Measurements from ENCODE around the gene A3GALT2.
"Not testable (repeated sequence)": the region's sequence is repeated elsewhere in the genome, so short reads cannot be mapped to it uniquely, and the experiment has no call there.

A3GALT2 gene

DNA sequence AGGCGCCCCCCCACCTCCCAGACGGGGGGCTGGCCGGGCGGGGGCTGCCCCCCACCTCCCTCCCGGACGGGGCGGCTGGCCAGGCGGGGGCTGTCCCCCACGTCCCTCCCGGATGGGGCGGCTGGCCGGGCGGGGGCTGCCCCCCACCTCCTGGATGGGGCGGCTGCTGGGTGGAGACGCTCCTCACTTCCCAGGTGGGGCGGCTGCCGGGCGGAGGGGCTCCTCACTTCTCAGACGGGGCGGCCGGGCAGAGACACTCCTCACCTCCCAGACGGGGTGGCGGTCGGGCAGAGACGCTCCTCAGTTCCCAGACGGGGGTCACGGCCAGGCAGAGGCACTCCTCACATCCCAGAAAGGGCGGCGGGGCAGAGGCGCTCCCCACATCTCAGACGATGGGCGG lies 11.5 kb downstream of the A3GALT2 start:
- not testable (repeated sequence) for DNase-seq

DNA sequence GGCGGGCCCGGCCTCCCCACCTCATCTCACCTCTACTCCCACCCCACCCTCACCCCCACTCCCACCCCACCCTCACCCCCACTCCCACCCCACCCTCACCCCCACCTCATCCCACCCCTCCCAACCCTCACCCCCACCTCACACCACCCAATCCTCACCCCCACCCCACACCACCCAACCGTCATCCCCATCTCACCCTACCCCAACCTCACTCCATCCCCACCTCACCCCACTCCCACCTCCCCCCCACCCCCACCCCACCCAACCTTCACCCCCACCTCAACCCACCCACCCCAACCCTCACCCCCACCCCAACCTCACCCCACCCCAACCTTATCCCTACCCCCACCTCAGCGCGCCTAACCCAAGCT lies 13.4 kb downstream of the A3GALT2 start:
- no peak for DNase-seq

DNA sequence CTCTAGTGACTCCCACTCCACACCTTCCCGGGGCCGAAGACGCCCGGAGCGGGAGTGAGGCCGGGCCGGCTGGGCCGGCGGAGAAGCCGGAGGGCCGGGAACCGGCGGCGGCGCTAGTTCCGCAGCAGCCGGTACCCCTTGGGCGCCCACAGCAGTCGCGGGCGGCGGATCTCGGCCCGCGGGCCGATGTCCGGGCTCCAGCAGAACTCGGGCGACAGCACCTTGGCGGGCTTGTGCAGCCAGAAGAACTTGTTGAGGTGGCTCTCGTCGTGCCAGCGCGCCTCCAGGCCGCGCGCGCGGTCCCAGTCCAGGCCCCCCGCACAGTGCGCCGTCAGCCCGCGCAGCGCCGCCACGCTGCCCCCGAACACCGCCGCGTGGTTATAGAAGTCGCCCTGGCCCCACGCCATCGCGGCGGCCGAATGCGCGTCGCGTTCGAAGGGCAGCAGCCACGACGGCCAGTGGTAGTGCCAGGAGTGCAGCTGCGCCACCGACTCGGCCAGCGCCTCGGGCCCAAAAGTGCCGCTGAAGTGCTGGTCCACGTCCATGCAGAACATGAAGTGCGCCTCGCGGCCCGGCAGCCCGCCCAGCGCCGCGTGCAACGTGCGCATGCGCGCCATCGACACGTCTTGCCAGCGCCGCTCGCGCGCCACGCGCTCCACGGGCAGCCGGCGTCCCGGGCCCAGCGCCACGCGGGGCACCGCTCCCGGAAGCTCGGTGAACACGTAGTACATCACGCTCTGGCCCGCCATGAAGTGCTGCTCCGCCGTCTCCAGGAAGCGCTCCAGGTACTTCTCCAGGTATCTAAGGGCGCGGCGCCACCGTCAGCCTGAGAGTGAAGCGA lies 14.0 kb downstream of the A3GALT2 start:
- no peak for DNase-seq

DNA sequence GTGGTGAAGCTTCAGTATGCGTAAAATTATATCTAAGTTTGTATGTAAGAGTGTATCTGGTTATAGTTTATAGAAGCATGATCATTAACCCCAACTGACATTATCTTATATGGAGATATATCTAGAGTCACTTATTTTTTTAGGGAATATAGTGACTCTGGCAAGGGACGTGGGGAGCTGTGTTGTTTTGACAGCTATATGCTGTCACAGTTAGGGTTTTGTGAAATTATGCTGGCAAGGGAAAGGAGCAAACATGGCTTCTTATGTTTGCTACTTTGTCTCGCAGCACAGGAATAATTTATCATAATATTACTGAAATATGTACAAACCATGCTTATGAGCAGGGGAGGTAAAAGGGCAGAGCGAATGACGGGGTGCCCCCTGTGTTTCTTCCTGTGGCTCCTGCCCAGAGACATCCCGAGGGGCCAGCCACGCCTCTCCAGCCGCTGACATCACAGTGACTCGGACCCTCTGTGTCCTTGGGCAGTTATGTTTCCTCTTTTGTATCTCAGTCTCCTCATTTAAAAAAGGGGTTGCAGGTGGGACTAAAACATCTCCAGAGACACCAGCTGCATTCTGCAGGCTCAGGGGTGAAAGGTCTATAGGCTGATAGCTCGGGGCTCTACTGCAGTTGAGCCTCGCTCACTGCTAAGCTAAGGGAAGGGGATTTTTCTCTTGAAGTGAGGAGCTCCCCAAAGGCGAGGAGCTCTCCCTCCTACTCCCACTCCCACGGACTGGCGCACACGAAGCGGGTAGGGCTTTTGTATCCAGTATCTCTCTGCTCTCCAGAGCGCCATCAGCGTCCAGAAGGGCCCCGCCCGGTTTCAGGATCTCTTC lies 14.9 kb downstream of the A3GALT2 start:
- DNase-seq, result no peak

DNA sequence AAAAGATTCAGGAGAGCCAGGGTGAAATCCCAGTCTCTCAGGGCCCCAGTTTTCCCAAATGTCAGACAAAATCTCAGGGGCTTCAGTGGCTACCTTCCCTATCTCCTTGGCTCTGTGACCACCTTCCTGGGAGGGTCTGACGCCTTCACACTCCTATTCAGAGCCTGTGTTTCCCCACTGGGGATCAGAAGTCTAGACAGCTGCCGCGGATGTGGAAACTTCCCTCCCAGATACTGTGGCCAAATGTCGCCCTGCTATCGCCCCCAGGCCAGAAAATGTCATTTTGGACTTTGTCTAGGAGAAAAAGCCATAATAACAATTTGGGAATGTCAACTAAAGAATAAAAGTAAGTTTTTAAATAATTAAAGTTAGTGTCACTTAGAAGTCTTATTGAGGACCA lies 15.9 kb downstream of the A3GALT2 start:
- no peak for DNase-seq

DNA sequence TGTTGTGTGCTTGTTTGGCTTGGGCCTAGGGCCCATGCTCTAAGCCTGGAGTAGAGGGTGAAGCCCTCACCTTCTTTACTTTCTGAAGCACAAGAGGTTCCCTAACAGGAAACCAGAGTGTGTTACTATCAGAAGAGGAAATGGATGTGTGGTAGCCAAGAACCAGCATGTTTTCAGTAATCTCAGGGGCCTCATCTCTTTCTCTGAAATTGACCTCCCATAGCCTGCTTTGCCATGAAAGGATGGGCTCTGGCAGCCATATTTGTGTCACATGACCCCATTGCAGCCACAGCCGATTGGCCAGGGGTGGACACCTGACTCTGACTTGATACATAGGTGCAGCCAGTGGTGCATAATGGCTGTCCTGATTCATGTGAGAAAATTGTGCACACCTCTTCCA lies 18.6 kb downstream of the A3GALT2 start:
- DNase-seq, result no peak

DNA sequence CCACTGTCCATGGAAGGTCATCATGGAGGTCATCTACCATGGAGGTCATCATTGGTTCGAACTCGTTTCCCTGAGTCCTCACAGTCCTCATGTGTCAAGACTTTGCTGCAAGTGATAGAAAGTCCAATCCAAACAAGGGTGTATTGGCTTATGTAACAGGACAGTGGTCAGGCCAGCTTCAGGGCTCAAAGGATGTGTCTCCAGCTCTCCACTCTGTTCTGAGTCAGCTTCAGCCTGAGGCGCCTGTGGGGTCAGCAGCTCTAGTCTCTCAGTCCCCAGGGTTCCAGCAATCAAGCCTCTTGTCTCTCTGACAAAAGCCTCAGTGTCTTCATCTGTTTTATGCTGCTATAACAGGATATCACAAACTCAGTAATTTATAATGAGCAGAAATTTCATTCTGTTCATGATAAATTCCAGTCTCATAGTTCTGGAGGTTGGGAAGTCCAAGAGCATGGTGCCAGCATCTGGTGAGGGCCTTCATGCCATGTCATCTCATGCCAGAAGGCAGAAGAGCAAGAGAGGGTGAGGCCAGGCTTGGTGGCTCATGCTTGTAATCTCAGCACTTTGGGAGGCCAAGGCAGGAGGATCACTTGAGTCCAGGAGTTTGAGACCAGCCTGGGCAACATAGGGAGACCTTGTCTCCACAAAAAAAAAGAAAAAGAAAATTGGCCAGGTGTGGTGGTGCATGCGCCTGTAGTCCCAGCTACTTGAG lies 19.5 kb downstream of the A3GALT2 start:
- DNase-seq, result no peak

DNA sequence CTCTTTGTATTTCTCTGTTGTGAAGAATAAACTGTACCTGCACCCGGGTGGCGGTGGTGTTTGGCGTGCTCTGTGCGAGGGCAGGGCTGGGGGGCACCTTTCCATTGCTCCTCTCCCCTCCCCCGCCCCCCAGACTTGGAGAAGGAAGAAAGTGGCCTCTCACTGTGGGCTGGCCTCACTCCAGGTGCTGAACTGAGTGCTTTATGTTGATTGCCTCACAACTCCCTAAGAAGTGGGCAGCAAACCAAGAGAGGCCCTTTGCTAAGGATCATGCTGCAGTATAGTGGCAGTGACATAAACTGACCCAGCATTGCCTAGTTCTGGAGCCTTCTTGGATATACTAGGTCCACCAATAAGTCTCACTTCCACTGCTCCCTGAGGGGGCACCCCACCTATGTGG lies 20.2 kb downstream of the A3GALT2 start:
- no peak for DNase-seq

DNA sequence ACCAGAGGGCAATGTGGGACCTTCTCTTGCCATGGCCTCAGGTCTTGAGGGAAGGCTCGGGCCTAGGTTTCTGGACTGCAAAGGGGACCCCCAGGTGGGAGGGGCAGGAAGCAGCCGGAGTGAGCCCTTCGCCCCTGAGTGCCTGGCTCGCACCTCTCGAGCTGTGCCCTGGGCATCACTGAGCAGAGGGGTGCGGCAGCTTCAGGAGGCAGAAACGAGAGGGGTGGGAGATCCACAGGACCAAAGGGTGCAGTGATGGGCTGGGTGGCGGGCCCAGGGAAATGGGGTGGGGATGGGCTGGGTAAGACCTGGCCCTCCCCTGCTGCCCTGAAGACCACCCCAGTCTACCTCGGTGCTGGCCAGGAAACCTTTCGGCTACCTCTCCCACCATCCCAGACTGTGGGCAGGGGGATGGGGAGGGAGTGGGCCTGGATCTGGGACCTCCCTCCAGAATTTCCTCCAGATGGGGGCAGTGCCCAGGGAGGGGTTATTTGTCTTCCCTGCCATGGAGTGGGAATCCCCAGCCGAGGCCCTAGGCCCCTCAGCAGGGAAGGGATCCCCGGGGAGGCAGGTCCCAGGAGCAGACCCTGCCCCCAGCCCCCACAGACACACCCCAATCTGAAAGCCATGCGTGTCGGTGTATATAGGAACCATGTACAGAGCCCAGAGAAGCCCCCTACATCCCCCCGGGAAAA lies 21.3 kb downstream of the A3GALT2 start:
- no peak for DNase-seq

DNA sequence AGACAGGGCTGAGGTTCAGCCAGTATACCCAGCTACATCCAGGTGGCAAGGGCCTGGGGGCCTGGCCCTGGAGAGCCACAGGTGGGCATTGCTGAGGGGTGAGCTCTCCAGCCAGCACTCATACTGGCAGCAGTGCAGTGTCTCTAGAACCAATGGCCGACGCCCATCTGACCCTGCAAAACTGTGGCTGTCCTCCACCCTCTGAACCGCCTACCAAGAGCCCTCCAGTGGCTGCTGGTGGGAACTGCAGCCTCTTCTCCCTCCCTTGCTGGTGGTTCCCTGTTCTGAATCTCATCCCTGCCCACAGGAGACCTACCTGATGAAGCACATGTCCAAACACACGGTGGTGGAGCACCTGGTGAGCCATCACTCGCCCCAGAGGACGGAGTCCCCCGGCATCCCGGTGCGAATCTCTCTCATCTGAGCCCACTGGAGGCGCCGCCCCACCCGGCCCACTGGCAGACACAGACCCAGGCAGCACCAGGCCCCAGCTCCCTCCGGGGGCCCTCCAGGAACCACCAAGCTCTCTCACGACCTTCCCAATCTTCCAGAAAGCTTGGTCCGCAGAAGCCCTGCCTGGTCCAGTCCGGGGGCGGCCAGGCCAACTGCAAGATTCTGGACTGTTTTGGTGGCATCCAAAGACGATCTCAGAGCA lies 22.1 kb downstream of the A3GALT2 start:
- DNase-seq, result peak; percentile 68

DNA sequence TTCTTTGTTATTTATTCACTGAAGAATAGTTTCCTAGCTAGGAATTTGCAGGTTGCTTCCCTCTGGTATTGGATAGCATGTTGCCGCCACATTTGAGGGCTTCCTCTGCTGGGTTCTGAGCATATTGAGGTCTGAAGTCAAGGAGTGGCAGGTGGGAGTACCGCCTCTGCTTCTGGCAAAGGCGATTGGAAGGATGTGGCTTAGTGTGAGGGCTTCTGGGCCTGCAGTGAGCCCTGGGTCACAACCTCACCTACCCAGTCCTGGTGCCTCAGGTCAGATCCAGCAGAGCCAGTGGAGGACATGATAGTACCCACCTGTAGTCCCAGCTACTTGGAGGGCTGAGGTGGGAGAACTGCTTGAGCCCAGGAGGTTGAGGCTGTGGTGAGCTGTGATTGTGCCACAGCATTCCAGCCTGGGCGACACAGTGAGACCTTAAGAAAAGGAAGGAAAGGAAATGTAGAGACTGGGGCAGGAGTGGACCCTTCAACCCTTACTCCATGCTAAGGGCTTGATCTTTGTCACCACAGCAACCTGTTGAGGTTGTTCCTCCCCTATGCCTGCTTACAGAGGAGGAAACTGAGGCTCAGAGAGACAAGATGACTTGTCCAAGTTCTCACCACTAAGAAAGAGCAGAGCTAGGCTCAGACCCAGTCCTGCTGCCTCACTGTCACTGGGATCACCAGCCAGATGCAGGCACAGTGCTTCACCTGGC lies 22.8 kb downstream of the A3GALT2 start:
- no peak for DNase-seq

DNA sequence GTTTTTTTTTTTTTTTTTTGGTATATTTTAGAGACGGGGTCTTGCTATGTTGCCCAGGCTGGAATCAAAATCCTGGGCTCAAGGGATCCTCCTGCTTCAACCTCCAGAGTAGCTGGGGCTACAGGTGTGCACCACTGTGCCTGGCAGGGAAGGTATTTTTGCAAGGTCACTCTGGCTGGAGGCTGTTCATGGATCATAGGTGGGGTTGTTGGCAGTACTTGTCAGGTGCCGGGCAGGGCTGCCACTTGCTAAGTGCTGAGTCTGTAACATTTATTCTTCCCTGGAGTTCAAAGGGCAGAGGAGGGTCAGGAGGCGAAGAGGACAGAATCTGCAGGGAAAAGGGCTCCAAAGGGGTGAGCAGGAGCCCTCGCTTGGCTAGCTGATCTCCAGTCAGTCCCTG lies 24.1 kb downstream of the A3GALT2 start:
- no peak for DNase-seq

DNA sequence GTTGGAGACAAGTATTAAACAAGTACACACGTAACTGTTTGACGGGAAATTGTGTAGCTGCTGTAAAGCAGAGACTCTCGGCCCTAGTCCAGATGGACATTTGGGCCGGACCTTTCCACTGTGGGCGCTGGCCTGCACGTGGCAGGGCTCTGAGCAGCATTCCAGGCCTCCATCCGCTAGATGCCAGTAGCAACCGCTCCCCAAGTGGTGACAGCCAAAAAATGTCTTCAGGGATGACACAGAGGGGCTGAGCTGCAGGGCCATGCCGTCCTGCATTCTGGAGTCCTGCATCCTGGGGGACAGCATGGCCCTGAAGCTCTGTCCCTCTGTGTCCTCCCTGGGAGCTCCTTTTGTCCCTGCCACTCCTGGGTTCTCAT lies 24.8 kb downstream of the A3GALT2 start:
- DNase-seq, result no peak

DNA sequence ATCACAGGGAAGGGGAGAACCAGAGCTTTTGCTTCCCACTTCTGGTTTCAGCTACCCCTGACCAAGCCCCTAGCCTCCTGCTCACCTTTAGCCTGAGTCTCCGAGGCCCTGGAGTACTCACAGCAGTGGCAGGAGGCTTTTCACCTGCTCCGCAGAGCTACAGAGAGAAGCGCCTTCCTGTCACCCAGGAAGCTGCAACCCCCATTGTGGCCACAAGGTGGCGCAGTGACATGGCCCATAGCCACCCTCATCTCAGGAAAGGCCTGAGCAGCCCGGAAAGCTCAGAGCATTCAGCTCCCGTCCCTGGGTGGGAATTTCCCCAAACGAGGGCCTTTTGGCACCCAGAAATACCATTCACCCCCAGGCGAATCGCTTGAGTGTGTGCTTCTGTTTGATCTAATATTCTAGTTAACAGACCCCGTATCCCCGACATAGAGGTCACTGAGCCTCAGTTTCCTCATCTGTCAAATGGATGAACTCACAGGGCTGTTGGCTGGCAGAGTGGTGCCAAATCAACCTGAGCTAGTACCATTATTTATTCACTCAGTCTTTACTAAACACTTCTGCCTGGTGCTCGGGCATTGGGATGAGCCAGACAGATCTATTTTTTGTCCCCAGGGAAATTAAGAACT lies 25.3 kb downstream of the A3GALT2 start:
- peak; percentile 73 for DNase-seq

DNA sequence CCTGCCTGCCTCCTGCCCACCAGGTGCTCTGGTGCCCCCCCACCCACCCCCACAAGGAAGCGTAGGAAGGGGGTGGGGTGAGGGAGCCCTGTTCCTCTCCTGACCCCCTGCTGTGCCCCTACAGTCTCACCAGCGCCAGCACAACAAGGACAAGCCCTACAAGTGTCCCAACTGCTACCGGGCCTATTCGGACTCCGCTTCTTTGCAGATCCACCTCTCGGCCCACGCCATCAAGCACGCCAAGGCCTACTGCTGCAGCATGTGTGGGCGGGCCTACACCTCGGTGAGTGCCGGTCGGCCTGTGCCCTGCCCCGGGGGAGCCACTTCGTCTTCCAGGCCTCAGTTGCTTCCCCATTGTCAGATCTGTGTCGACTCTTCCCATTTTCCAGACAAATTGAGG lies 25.9 kb downstream of the A3GALT2 start:
- DNase-seq, result no peak

DNA sequence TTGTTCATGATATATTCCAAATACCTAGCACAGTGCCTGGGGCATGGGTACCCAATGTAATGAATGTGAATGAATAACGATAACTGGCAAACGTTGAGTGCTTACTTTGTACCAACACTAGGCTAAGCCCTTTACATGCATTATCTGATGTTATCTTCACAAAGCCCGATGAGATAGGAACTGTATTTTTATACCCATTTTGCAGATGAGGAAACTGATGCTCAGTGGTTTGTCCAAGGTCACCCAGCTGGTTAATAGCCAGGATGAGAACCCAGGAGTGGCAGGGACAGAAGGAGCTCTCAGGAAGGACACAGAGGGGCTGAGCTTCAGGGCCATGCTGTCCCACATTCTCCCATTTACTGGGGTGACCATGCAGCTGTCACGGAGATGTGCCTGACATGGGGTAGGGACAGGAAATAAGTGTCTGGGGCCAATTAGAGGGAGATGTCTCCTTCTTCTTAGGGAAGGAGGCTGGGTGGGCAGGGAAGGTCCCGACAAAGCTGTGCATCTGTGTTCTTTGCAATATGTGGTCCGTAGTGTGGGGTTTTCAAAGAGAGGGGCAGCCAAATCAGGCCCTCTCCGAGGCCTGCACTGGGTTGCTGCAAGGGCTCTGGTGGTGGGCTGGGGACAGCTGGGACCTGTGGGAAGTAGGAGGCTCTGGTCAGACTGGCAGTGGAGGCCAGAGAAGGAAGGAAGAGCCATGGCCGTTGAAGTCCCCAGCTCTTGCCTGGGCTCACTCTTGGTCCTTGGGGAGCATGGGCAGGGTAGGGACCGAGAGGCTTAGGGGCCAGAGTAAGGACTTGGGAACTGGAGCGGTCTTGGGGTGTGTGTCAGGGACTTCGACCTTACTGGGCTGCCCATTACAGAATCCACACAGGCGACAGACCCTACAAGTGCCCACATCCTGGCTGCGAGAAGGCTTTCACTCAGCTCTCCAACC lies 26.6 kb downstream of the A3GALT2 start:
- DNase-seq, result no peak

DNA sequence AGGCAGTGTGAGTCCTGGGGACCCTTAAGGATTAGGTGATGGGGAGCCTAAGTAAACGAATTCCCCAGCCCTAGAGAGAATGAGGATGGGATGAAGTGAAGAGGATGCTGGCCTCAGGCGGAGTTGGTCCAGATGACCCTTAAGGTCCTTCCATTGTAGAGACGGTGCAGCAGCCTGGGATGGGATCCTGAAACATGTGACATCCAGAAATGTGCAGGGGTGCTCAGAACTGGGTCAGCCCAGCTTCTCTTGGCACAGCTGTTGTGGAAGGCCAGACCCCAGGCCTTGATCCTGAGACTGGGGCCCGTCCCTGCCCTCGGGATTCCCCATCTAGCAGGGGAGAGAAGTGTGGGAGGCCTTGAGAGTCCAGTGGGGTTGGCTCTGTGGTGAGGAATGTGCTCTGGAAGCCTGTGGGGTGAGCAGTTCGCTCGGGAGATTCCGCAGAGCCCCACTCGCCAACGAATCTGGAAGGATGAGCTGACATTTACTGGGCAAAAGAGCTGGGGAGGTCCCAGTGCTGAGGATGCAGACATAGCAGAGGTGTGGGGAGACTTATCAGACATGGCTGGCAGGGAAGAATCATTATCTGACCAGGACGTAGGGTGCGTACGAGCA lies 28.1 kb downstream of the A3GALT2 start:
- no peak for DNase-seq

DNA sequence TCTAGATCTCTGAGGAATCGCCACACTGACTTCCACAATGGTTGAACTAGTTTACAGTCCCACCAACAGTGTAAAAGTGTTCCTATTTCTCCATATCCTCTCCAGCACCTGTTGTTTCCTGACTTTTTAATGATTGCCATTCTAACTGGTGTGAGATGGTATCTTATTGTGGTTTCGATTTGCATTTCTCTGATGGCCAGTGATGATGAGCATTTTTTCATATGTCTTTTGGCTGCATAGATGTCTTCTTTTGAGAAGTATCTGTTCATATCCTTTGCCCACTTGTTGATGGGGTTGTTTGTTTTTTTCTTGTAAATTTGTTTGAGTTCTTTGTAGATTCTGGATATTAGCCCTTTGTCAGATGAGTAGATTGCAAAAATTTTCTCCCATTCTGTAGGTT lies 30.3 kb downstream of the A3GALT2 start:
- not testable (repeated sequence) for DNase-seq

DNA sequence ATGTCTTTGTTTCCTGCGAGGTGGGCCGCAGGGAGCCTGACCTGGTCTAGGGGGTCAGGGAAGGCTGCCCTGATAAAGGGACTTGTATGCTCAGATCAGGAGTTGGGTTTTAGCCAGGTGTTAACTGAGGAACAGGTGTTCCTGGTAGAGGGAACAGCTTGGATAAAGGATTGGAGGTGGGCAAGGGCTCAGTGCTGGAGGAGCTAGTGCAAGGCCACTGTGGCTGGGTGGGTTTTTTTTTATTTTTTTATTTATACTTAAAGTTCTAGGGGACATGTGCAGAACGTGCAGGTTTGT lies 31.1 kb downstream of the A3GALT2 start:
- DNase-seq, result no peak
